ENCODE data around the gene TAS2R20.

Gene TAS2R20

GRCh38 chr12:10968765-10969456, 29.2 kb downstream of the TAS2R20 start:
- no peaks in the 10 kb centered on the region for H3K9me3 ChIP-seq (ENCODE audit: control insufficient read depth, insufficient read depth, low read length)
- H3K36me3 ChIP-seq (ENCODE audit: control insufficient read depth, low read length), result no peaks in the 10 kb centered on the region
- no peak overlapping the region for H3K4me2 ChIP-seq (ENCODE audit: low read length)

GRCh38 chr12:10967409-10967808, 30.7 kb downstream of the TAS2R20 start:
- Histone ChIP-seq H3K4me2 (ENCODE audit: low read length) (no peak overlapping the region), H3K27ac (ENCODE audit: low read depth, low read length) (no peak overlapping the region)

More at GRCh38 chr12:10968765-10969456, 29.2 kb downstream of the TAS2R20 start:
- no peaks in the 10 kb centered on the region for H3K9me2 ChIP-seq (replicated peaks; ENCODE audit: control insufficient read depth, low read length)
- no peaks in the 10 kb centered on the region for H3F3A ChIP-seq (ENCODE audit: control insufficient read depth, insufficient read depth)
- H3K4me1 ChIP-seq (ENCODE audit: control insufficient read depth, low read length), result no peaks in the 10 kb centered on the region
- H3K79me2 ChIP-seq (ENCODE audit: control insufficient read depth, low read length), result no peaks in the 10 kb centered on the region
- H3K27ac ChIP-seq (ENCODE audit: low read depth, low read length), result no peak overlapping the region
- no peaks in the 10 kb centered on the region for H4K20me1 ChIP-seq (ENCODE audit: control insufficient read depth, insufficient read depth, low read depth, low read length)
- no peak for TF ChIP-seq CTCF (IDR thresholded peaks at IDR 0.05; ENCODE audit: low read depth, low read length, poor library complexity, severe bottlenecking)
- no peak for TF ChIP-seq EZH2phosphoT487 (IDR thresholded peaks at IDR 0.05; ENCODE audit: borderline replicate concordance, low read length)
- H3K4me3 ChIP-seq (ENCODE audit: low read length), result no peak overlapping the region
- H3K27me3 ChIP-seq (ENCODE audit: control insufficient read depth, low read length), result no peaks in the 10 kb centered on the region

DNA sequence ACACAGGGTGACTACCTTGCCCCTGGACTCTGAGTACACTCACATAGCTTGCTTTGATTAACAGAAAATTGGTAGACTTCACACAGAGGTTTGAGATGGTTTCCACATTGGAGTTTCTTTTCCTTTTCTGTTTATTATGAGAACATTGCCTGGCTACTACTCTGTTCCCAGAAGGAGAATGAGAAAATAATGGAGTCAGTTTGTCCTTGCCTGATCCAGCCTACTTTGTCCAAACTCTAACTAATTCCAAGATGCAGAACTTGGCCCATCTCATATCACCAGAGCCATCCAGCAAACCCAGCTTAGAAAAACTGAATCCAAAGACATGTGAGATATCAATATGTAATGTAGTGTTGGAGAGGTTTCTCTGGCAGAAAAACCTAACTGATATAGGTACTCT, 31.8 kb downstream of the TAS2R20 start:
- Histone ChIP-seq H3K4me1 (ENCODE audit: control insufficient read depth, low read length) (no peaks in the 10 kb centered on the region), H3K36me3 (ENCODE audit: control insufficient read depth, low read length) (no peaks in the 10 kb centered on the region), H3F3A (ENCODE audit: control insufficient read depth, insufficient read depth) (no peaks in the 10 kb centered on the region), H3K4me2 (ENCODE audit: low read length) (no peak overlapping the region), H4K20me1 (ENCODE audit: control insufficient read depth, insufficient read depth, low read depth, low read length) (no peaks in the 10 kb centered on the region), H3K79me2 (ENCODE audit: control insufficient read depth, low read length) (no peaks in the 10 kb centered on the region), H3K27ac (ENCODE audit: low read depth, low read length) (no peak overlapping the region), H3K9me3 (ENCODE audit: control insufficient read depth, insufficient read depth, low read length) (no peaks in the 10 kb centered on the region), H3K4me3 (ENCODE audit: low read length) (no peak overlapping the region), H3K9me2 (replicated peaks; ENCODE audit: control insufficient read depth, low read length) (no peaks in the 10 kb centered on the region), H3K27me3 (ENCODE audit: control insufficient read depth, low read length) (no peaks in the 10 kb centered on the region)
- TF ChIP-seq EZH2phosphoT487 (IDR thresholded peaks at IDR 0.05; ENCODE audit: borderline replicate concordance, low read length), result no peak
- TF ChIP-seq CTCF (IDR thresholded peaks at IDR 0.05; ENCODE audit: low read depth, low read length, poor library complexity, severe bottlenecking), result no peak

More at GRCh38 chr12:10967409-10967808, 30.7 kb downstream of the TAS2R20 start:
- Histone ChIP-seq H3K4me3 (ENCODE audit: low read length) (no peak overlapping the region), H3F3A (ENCODE audit: control insufficient read depth, insufficient read depth) (no peaks in the 10 kb centered on the region), H3K9me2 (replicated peaks; ENCODE audit: control insufficient read depth, low read length) (no peaks in the 10 kb centered on the region), H3K4me1 (ENCODE audit: control insufficient read depth, low read length) (no peaks in the 10 kb centered on the region), H3K79me2 (ENCODE audit: control insufficient read depth, low read length) (no peaks in the 10 kb centered on the region), H4K20me1 (ENCODE audit: control insufficient read depth, insufficient read depth, low read depth, low read length) (no peaks in the 10 kb centered on the region), H3K27me3 (ENCODE audit: control insufficient read depth, low read length) (no peaks in the 10 kb centered on the region), H3K36me3 (ENCODE audit: control insufficient read depth, low read length) (no peaks in the 10 kb centered on the region), H3K9me3 (ENCODE audit: control insufficient read depth, insufficient read depth, low read length) (no peaks in the 10 kb centered on the region)
- TF ChIP-seq CTCF (IDR thresholded peaks at IDR 0.05; ENCODE audit: low read depth, low read length, poor library complexity, severe bottlenecking) (no peak), EZH2phosphoT487 (IDR thresholded peaks at IDR 0.05; ENCODE audit: borderline replicate concordance, low read length) (no peak)
